Activated naive CD8-positive, alpha-beta T cell treated with anti-CD3 and anti-CD28 coated beads, Interleukin-2, amount 50 U/mL, for 24 hours (primary cell): ENCODE results near the gene KIF26B.
"Not testable (repeated sequence)": the region's sequence is repeated elsewhere in the genome, so short reads cannot be mapped to it uniquely, and the experiment has no call there.

Source experiments
- ATAC-seq: fragments of 150-1000 bp; cut with Tn5 transposase; one replicate; pipeline ENCODE4 v1.10.0; 2021
- DNase-seq: peaks from one replicate; pipeline ENCODE4 v3.0.0; 2021
- H3K27ac Mint-ChIP-seq: one replicate; pipeline ENCODE4 v1.8.0; 2021; ENCODE audit warnings: mild to moderate bottlenecking, mixed read lengths
- H3K27me3 Mint-ChIP-seq: one replicate; pipeline ENCODE4 v1.8.0; 2021; ENCODE audit warnings: mixed read lengths
- H3K36me3 Mint-ChIP-seq: one replicate; pipeline ENCODE4 v1.8.0; 2021; ENCODE audit warnings: low read depth, mixed read lengths
- H3K4me1 Mint-ChIP-seq: one replicate; pipeline ENCODE4 v1.8.0; 2021; ENCODE audit warnings: mixed read lengths
- H3K4me3 Mint-ChIP-seq: one replicate; pipeline ENCODE4 v1.8.0; 2021; ENCODE audit warnings: mild to moderate bottlenecking, moderate library complexity, mixed read lengths
- H3K9me3 Mint-ChIP-seq: one replicate; pipeline ENCODE4 v1.8.0; 2021; ENCODE audit warnings: mixed read lengths

KIF26B gene

GRCh38 chr1:245301921-245302320 is 147.1 kb downstream of the KIF26B start:
- Mint-ChIP-seq H3K27ac (no peak overlapping the region), H3K4me1 (no peaks in the 10 kb centered on the region), H3K9me3 (peaks cover 7% of the 10 kb centered on the region), H3K27me3 (peaks cover 8% of the 10 kb centered on the region), H3K4me3 (no peak overlapping the region), H3K36me3 (no peaks in the 10 kb centered on the region)
- ATAC-seq (no peak), DNase-seq (no peak)

DNA sequence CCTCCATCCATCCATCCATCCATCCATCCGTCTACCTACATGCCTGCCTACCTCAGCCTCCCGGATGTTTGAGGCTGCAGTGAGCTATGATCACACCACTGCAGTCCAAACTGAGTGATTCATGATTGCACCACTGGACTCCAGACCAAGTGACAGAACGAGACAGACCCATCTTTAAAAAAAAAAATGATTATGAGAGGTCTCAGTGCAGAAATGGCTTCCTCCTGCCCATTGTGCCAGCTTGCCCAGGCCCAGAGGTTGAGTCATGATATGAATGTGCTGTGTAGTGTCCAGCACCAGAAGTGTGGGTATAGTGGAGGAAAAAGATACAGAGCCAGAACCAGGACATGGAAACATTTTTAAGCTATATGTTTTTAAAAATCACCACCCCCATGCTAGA is 149.9 kb downstream of the KIF26B start:
- no peak for ATAC-seq
- Mint-ChIP-seq H3K27ac (no peak overlapping the region), H3K27me3 (peaks cover 8% of the 10 kb centered on the region), H3K4me3 (no peak overlapping the region), H3K9me3 (peaks cover 7% of the 10 kb centered on the region), H3K4me1 (no peaks in the 10 kb centered on the region), H3K36me3 (no peaks in the 10 kb centered on the region)
- DNase-seq, result no peak

- H3K4me1 Mint-ChIP-seq, result peaks cover 7% of the 10 kb centered on the region
- H3K27me3 Mint-ChIP-seq, result peaks cover 8% of the 10 kb centered on the region
- H3K36me3 Mint-ChIP-seq, result no peaks in the 10 kb centered on the region
- H3K9me3 Mint-ChIP-seq, result peaks cover 7% of the 10 kb centered on the region
- H3K4me3 Mint-ChIP-seq, result no peak overlapping the region
- no peak for ATAC-seq
- no peak overlapping the region for H3K27ac Mint-ChIP-seq
- DNase-seq, result no peak
Observed at GRCh38 chr1:245306020-245306419, 151.2 kb downstream of the KIF26B start.

- Mint-ChIP-seq H3K9me3 (peaks cover 6% of the 10 kb centered on the region), H3K27ac (no peak overlapping the region), H3K27me3 (peaks cover 7% of the 10 kb centered on the region), H3K4me1 (peaks cover 11% of the 10 kb centered on the region), H3K4me3 (no peak overlapping the region), H3K36me3 (no peaks in the 10 kb centered on the region)
- DNase-seq, result no peak
- ATAC-seq, result no peak
Observed at GRCh38 chr1:245306628-245307410, 152.0 kb downstream of the KIF26B start.

- peaks cover 2% of the 10 kb centered on the region for H3K27me3 Mint-ChIP-seq
- DNase-seq (no peak), ATAC-seq (peak; percentile 36)
- no peak overlapping the region for H3K27ac Mint-ChIP-seq
- no peaks in the 10 kb centered on the region for H3K36me3 Mint-ChIP-seq
- peak overlapping the region; percentile 62 for H3K4me3 Mint-ChIP-seq
- peaks cover 11% of the 10 kb centered on the region for H3K4me1 Mint-ChIP-seq
- H3K9me3 Mint-ChIP-seq, result peaks cover 2% of the 10 kb centered on the region
Observed at GRCh38 chr1:245310571-245311531, 156.1 kb downstream of the KIF26B start.

- DNase-seq, result no peak
- peaks cover 11% of the 10 kb centered on the region for H3K4me1 Mint-ChIP-seq
- H3K27me3 Mint-ChIP-seq, result peaks cover 4% of the 10 kb centered on the region
- no peaks in the 10 kb centered on the region for H3K36me3 Mint-ChIP-seq
- no peak overlapping the region for H3K27ac Mint-ChIP-seq
- no peak for ATAC-seq
- no peak overlapping the region for H3K4me3 Mint-ChIP-seq
- no peaks in the 10 kb centered on the region for H3K9me3 Mint-ChIP-seq
Observed at GRCh38 chr1:245311887-245312536, 157.2 kb downstream of the KIF26B start.

DNA sequence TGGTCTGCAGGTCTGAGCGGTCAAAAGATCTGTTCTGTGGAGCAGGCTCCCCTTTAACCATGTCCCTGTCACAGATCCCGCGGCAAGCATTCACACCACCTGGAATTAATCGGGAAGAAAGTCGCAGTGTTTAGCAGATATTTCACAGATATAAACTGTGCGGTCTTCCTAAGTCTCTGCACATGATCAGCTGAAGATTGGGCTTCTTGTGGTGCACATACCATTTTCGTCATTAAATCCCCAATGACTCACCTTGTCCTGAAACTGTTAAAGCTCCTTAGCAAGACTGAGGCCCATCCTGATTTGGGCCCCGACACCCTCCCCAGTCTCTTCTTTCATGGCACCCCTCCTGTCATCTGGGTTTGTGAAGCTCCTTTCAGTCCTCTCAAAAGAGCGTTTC is 158.8 kb downstream of the KIF26B start:
- H3K27me3 Mint-ChIP-seq, result peaks cover 4% of the 10 kb centered on the region

GRCh38 chr1:245316784-245317183 is 162.0 kb downstream of the KIF26B start:
- H3K27me3 Mint-ChIP-seq, result peaks cover 2% of the 10 kb centered on the region
- H3K4me3 Mint-ChIP-seq, result no peak overlapping the region
- no peaks in the 10 kb centered on the region for H3K9me3 Mint-ChIP-seq
- no peaks in the 10 kb centered on the region for H3K4me1 Mint-ChIP-seq
- H3K36me3 Mint-ChIP-seq, result no peaks in the 10 kb centered on the region
- ATAC-seq (no peak), DNase-seq (no peak)
- H3K27ac Mint-ChIP-seq, result no peak overlapping the region

More for the DNA sequence above, 158.8 kb downstream of the KIF26B start:
- ATAC-seq (no peak), DNase-seq (no peak)
- Mint-ChIP-seq H3K27ac (no peak overlapping the region), H3K4me3 (no peak overlapping the region), H3K4me1 (peaks cover 11% of the 10 kb centered on the region), H3K36me3 (no peaks in the 10 kb centered on the region), H3K9me3 (no peaks in the 10 kb centered on the region)

DNA sequence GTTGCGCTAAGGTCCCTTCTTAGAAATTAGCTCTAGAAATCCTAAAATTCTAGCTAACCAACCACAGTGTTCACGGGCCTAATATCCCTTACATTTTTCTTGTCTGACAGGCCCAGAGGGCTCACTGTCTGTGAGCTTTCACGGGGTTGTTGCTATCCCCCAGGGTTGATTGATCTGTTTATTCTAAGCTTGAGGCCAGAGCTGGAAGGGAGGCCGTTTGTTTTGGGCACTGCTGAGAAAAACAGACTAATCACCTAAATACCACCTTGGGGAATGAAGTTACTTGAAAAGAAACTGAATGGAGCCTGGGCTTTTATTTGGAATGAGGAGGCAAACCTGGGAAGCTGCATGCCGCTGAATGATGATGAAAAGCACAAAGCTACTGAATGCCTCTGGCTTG is 162.4 kb downstream of the KIF26B start:
- ATAC-seq (no peak), DNase-seq (no peak)
- Mint-ChIP-seq H3K9me3 (no peaks in the 10 kb centered on the region), H3K4me3 (no peak overlapping the region), H3K27ac (no peak overlapping the region), H3K4me1 (no peaks in the 10 kb centered on the region), H3K36me3 (no peaks in the 10 kb centered on the region), H3K27me3 (peaks cover 2% of the 10 kb centered on the region)

GRCh38 chr1:245319094-245319493 is 164.3 kb downstream of the KIF26B start:
- Mint-ChIP-seq H3K36me3 (no peaks in the 10 kb centered on the region), H3K4me1 (peaks cover 4% of the 10 kb centered on the region), H3K27ac (no peak overlapping the region)

GRCh38 chr1:245322673-245323072 is 167.9 kb downstream of the KIF26B start:
- no peak for DNase-seq
- H3K36me3 Mint-ChIP-seq, result no peaks in the 10 kb centered on the region
- no peaks in the 10 kb centered on the region for H3K9me3 Mint-ChIP-seq
- ATAC-seq, result no peak
- H3K4me1 Mint-ChIP-seq, result peaks cover 4% of the 10 kb centered on the region
- H3K27ac Mint-ChIP-seq, result no peak overlapping the region
- H3K27me3 Mint-ChIP-seq, result peaks cover 2% of the 10 kb centered on the region
- H3K4me3 Mint-ChIP-seq, result no peak overlapping the region

More at GRCh38 chr1:245319094-245319493, 164.3 kb downstream of the KIF26B start:
- no peak for DNase-seq
- H3K4me3 Mint-ChIP-seq, result no peak overlapping the region
- no peaks in the 10 kb centered on the region for H3K9me3 Mint-ChIP-seq
- H3K27me3 Mint-ChIP-seq, result peaks cover 2% of the 10 kb centered on the region
- ATAC-seq, result no peak

DNA sequence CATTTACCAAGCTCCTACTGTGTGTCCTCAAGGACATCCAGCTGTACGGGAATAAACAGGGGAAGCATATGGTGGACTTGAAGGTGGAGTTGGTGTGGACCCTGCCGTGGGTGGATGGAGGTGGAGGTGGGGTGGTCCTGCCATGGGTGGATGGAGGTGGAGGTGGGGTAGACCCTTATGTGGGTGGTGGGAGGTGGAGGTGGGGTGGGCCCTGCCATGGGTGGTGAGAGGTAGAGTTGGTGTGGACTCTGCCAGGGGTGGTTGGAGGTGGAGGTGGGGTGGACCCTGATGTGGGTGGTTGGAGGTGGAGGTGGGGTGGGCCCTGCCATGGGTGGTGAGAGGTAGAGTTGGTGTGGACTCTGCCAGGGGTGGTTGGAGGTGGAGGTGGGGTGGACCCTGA is 169.0 kb downstream of the KIF26B start:
- H3K27ac Mint-ChIP-seq, H3K27me3 Mint-ChIP-seq, DNase-seq, ATAC-seq, H3K4me1 Mint-ChIP-seq, H3K4me3 Mint-ChIP-seq, H3K36me3 Mint-ChIP-seq, H3K9me3 Mint-ChIP-seq: not testable (repeated sequence)

GRCh38 chr1:245325922-245326795 is 171.4 kb downstream of the KIF26B start:
- no peak for ATAC-seq
- no peak overlapping the region for H3K27ac Mint-ChIP-seq
- no peak overlapping the region for H3K4me3 Mint-ChIP-seq
- no peaks in the 10 kb centered on the region for H3K9me3 Mint-ChIP-seq
- H3K27me3 Mint-ChIP-seq, result peaks cover 2% of the 10 kb centered on the region
- no peak for DNase-seq
- H3K4me1 Mint-ChIP-seq, result peaks cover 4% of the 10 kb centered on the region
- no peaks in the 10 kb centered on the region for H3K36me3 Mint-ChIP-seq

- ATAC-seq, result no peak
- no peak for DNase-seq
- H3K4me3 Mint-ChIP-seq, result no peak overlapping the region
- no peaks in the 10 kb centered on the region for H3K36me3 Mint-ChIP-seq
- peaks cover 16% of the 10 kb centered on the region for H3K4me1 Mint-ChIP-seq
- no peak overlapping the region for H3K27ac Mint-ChIP-seq
- no peaks in the 10 kb centered on the region for H3K9me3 Mint-ChIP-seq
- H3K27me3 Mint-ChIP-seq, result peaks cover 2% of the 10 kb centered on the region
Observed at GRCh38 chr1:245327360-245327759, 172.6 kb downstream of the KIF26B start.
